HFF-Myc (cell line): ENCODE results near the gene TMEM94.

Experiments used
- DNase-seq: peaks from one replicate; pipeline ENCODE4 v3.0.0-alpha.2; 2011; ENCODE audit warnings: low read depth; ENCODE audit errors: extremely low read depth
- H3K4me3 ChIP-seq: replicated peaks from 2 replicates; pipeline ENCODE4 v1.5.1; 2011; ENCODE audit warnings: low read depth, mild to moderate bottlenecking, control low read depth, low read length
- TF ChIP-seq, protein P1 (sequence below): IDR thresholded peaks from 2 replicates; pipeline ENCODE4 v1.5.1; 2012; ENCODE audit warnings: mild to moderate bottlenecking, low read depth, low read length, control low read depth; ENCODE audit errors: missing control alignments

TMEM94 gene

DNA sequence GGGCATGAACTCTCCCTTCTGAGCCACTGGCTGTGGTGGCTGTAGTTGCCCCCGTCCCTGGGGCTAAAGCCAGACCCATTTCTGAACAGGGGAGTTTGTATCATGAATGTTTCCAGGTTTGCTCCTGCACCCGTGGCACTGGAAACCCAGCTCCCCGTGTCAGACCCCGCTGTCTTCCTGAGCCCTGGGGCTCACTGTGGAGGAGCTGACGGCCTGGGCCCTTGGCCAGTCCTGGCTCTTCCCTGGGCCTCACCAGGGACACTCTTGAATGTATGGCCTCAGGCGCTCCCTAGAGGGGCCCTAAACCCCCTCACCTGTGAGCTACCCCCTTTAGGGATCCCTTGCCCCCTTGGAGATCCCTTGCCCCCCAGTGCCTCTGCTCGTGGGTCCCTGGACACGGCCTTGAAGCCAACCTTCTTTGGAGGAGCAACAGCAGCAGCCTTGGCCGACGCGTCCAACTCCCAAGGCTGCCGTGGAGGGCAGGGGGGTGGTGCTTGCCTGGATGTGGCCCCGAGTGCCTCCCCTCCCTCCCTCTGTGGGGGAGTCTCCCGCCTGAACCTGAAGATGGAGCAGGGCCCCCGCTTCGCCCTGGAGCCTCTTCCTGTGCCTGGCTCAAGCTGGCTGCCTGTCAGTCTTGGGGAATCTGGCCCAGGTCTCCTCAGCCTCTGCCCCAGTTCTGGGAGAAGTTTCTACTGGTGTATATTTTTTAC lies 43.0 kb downstream of the TMEM94 start:
- TF ChIP-seq, protein P1, sequence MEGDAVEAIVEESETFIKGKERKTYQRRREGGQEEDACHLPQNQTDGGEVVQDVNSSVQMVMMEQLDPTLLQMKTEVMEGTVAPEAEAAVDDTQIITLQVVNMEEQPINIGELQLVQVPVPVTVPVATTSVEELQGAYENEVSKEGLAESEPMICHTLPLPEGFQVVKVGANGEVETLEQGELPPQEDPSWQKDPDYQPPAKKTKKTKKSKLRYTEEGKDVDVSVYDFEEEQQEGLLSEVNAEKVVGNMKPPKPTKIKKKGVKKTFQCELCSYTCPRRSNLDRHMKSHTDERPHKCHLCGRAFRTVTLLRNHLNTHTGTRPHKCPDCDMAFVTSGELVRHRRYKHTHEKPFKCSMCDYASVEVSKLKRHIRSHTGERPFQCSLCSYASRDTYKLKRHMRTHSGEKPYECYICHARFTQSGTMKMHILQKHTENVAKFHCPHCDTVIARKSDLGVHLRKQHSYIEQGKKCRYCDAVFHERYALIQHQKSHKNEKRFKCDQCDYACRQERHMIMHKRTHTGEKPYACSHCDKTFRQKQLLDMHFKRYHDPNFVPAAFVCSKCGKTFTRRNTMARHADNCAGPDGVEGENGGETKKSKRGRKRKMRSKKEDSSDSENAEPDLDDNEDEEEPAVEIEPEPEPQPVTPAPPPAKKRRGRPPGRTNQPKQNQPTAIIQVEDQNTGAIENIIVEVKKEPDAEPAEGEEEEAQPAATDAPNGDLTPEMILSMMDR, result no peak
- no peak for DNase-seq
- no peak overlapping the region for H3K4me3 ChIP-seq

DNA sequence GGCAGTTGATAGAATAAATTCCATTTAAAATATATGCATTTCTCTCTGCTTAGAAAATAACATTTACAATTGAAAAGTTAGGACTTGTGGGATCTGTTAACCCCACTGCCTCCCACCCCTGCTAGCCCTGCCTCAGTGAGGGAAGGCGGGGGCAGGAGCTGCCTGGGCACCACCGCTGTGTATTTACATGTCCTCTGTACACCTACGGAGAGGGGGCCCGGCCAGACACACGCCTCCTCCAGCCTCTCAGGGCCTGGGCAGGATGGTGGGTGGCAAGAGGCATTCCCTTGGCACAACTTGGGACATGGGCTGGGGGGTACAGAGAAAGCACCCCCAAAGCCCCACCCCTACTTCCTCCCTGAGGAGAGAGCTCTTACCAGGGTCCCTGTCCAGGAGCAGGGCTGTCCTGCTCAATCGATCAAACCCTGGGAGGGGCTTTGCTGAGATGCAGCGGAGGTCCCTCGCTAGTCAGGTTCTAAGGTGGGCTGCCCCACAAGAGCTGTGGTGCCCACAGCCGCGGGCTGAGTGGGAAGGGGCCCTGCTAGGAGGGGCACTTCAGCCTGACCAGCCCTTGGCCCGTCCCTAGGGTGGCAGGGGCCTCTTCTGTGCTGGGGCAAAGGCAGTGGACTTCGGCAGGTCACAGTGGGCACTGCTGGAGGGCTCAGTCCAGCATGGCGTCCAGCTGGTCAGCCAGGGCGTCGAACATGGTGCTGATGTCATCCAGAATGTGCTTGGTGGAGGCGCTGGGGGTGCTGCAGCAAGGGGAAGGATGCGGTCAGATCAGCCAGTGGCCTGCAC lies 44.2 kb downstream of the TMEM94 start:
- no peak for DNase-seq
- TF ChIP-seq, protein P1, result no peak
- H3K4me3 ChIP-seq, result no peak overlapping the region

DNA sequence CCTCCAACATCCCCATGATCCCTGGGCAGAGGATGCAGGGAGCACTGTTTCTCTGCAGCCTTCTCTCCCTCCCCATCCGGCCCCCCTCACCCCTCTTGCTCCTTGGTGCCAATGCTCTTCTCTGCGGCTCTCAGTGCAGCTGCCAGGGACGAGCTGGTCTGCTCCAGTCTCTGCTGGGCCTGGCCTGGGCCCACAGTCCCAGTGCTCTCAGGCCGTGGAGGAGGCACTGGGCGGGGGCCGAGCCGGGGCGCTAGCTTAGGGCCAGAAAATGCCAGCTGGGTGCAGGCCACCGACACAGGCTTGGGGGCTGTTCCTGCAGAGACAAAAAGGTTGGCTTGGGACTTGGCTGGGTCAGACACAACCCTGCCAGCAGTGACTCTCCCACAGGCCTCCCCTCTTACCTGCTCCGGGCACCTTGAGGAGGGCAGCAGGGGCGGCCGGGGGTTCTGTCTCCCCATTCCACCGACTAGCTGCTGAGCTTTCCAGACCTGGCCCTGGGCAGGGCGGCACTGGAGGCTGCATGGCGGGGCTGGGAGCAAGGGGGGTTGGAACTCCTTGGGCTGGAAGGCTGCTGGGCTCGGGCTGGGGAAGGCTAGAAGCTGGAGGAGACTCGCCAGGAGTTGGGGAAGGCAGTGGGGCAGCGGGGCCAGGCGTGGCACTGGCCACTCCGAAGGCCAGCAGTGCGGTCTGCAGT lies 45.1 kb downstream of the TMEM94 start:
- H3K4me3 ChIP-seq, result no peak overlapping the region
- no peak for DNase-seq

DNA sequence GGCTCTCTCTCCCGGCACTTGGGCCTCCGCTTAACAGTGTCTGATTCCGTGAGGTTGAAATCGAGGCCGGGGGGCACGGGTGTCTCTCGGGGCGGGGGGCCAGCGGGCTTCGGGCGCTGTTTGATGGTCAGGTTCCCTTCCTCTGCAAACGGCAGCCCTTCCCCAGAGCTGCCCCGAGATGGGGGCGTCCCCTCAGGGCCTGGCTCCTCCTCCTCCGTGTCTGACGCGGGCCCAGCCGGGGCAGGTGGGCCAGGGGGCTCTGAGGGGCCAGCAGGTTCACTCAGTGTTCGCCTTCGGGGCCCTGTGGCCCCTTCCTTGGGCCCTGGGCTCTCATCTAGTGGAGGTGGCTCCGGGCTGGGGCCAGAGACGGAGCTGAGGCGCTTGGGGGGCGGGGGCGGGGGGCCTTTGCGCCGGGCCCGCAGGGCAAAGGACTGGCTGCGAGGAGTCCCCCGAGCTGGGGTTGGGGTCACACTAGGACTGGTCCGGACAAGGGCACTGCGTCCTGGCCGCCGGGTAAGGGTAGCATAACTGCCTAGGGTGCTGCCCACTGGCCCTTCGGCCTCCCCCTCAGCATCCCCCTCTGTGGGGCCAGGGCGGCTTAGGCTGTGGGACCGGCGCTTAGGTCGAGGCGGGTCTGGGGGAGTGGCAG lies 45.8 kb downstream of the TMEM94 start:
- no peak overlapping the region for H3K4me3 ChIP-seq
- no peak for DNase-seq
- TF ChIP-seq, protein P1, result no peak

More for the DNA sequence above, 45.1 kb downstream of the TMEM94 start:
- TF ChIP-seq, protein P1, result no peak

DNA sequence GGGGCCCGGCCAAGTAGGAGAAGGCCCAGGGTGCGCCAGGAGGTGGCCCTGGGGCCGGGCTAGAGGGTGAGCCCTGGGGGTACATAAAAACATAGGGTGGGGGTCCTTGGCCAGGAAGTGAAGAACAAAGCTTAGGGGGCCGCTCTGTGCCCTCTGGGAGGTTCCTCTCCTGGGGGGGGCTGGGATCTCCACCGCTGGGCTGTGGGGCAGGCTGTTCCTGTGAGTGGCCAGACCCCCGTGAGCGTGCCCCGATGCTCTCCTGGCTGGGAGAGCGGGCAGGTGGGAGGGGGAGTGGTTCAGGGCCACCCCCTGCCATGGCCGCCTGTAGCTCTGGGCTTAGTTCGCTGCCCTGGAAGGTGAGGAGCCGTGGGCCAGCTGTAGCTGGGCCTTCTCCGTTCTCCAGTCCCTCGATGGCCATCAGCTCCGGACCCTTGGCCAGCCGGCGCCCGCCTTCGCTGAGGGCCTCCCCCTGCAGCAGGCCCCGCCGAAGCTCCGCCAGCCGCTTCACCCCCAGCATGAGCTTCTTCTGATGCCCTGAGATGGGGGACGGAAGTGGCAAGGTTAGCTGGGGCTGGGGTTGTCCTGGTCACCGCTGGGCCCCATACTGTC lies 46.4 kb downstream of the TMEM94 start:
- DNase-seq, result no peak
- no peak overlapping the region for H3K4me3 ChIP-seq

More for the DNA sequence above, 46.4 kb downstream of the TMEM94 start:
- TF ChIP-seq, protein P1, result no peak
